AG04449 (cell line): ENCODE data around the gene TMEM106C.

ENCODE experiments used
- CTCF ChIA-PET: fragments of 350-600 bp; formaldehyde crosslinking; extraction: SDS; loops from one replicate; lab custom pipeline; 2021; ENCODE audit warnings: antibody characterized with exemption; lab: Yijun Ruan, JAX
- POLR2A ChIA-PET: fragments of 400-600, 350-600 bp; formaldehyde crosslinking; extraction: SDS; loops from one replicate; lab custom pipeline; 2020; ENCODE audit warnings: antibody characterized with exemption, inconsistent platforms; lab: Yijun Ruan, JAX
- DNase-seq: peaks from one replicate; pipeline ENCODE4 v3.0.0-alpha.2; 2010; ENCODE audit warnings: low read depth, low spot score
- H3K4me3 ChIP-seq: 2 replicates; pipeline ENCODE4 v1.5.1; 2011; ENCODE audit warnings: low read depth, mild to moderate bottlenecking, control low read depth, low read length
- TF ChIP-seq, protein P1 (sequence below): IDR thresholded peaks from one replicate; pipeline ENCODE4 v1.5.1; 2011; ENCODE audit warnings: mild to moderate bottlenecking, moderate library complexity, low read length, control low read depth, inconsistent platforms; ENCODE audit not compliant: insufficient read depth; ENCODE audit errors: missing control alignments

TMEM106C gene

GRCh38 chr12:48001505-48002413 lies 38.4 kb downstream of the TMEM106C start:
- ChIA-PET CTCF (interaction anchor here (0.8 to 2.2 kb wide), 4 partner anchors 17 to 52 kb away, joined by 3 to 7 read pairs (median 3); no protein-coding TSS in a partner anchor), POLR2A (no interaction called here)
- TF ChIP-seq, protein P1, sequence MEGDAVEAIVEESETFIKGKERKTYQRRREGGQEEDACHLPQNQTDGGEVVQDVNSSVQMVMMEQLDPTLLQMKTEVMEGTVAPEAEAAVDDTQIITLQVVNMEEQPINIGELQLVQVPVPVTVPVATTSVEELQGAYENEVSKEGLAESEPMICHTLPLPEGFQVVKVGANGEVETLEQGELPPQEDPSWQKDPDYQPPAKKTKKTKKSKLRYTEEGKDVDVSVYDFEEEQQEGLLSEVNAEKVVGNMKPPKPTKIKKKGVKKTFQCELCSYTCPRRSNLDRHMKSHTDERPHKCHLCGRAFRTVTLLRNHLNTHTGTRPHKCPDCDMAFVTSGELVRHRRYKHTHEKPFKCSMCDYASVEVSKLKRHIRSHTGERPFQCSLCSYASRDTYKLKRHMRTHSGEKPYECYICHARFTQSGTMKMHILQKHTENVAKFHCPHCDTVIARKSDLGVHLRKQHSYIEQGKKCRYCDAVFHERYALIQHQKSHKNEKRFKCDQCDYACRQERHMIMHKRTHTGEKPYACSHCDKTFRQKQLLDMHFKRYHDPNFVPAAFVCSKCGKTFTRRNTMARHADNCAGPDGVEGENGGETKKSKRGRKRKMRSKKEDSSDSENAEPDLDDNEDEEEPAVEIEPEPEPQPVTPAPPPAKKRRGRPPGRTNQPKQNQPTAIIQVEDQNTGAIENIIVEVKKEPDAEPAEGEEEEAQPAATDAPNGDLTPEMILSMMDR = no peak
- no peak for DNase-seq
- H3K4me3 ChIP-seq = peak overlapping the region; percentile 56

- ChIA-PET POLR2A (no interaction called here), CTCF (interaction anchor here (0.8 to 2.2 kb wide), 4 partner anchors 16 to 52 kb away, joined by 3 to 7 read pairs (median 3); no protein-coding TSS in a partner anchor)
- TF ChIP-seq, protein P1 = no peak
- no peak for DNase-seq
- H3K4me3 ChIP-seq = peak overlapping the region; percentile 56
Observed at GRCh38 chr12:48002414-48002730, 39.0 kb downstream of the TMEM106C start.

DNA sequence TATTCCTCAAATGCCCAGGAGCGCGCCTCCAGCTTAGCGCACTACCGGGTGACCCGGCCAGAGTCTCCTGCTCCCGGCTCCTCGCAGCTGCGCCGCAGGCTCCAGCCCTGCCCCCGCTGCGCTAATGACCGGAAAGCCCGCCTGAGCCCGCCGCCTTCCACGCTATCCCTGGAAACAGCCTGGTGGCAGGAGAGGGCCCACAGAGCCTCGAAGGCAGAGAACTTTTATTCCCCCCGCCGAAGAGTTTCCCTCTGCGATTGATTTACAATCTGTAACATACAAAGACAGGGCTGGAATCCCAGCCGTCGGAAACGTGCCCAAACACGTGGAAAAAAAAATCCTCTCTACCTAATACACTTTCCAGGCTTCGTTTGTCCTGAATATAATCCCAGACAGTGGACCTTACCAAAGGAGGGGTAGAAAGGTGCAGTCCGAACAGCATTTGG lies 39.4 kb downstream of the TMEM106C start:
- ChIA-PET POLR2A (no interaction called here), CTCF (interaction anchor here (0.8 to 2.2 kb wide), 3 partner anchors 16 to 53 kb away, joined by 3 to 7 read pairs (median 3); no protein-coding TSS in a partner anchor)
- TF ChIP-seq, protein P1 = no peak
- H3K4me3 ChIP-seq = no peak overlapping the region
- DNase-seq = no peak

DNA sequence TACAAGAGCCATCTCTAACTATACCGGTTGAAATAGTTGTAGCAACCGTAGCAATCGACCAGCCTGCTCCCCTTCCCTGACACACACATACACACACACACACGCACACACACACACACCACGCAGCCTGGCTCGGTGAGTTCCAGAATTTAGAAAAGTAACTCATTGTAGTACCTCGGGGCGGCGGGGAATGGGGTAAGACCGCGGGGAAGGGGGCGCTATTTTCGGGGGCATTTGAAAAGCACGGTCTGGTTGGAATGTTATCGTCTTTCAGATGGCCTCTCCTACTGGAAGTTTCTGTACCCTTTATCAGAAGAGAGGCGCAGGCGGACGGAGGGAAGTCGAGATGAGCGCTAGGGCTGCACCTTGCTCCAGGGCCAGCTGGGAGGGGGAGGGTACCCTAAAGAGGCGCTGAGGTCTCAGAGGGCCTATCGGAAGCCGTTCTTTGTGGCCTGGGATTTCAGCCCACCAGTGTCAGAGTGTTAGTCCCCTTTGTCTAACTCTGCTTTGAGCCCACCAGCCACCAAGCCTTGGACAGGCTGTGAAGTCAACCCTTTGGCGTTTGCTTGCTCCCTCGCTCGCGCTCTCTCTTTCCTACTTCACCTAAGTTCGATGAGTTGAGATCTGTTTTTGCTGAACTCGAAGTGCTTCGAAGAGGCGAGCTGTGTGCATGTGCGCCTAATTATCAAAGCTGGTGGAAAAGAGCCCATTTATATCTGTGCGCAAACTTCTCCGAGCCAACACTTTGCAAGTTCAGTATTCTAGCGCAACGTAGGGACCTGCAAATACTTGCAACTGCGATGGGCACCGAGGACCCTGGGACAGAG lies 40.0 kb downstream of the TMEM106C start:
- no peak overlapping the region; the same call in 1 of the 2 replicates for H3K4me3 ChIP-seq
- TF ChIP-seq, protein P1 = no peak
- ChIA-PET CTCF (interaction anchor here (2.2 kb wide), 1 partner anchor 53 kb away, joined by 7 read pairs; no protein-coding TSS in a partner anchor), POLR2A (no interaction called here)
- no peak for DNase-seq

DNA sequence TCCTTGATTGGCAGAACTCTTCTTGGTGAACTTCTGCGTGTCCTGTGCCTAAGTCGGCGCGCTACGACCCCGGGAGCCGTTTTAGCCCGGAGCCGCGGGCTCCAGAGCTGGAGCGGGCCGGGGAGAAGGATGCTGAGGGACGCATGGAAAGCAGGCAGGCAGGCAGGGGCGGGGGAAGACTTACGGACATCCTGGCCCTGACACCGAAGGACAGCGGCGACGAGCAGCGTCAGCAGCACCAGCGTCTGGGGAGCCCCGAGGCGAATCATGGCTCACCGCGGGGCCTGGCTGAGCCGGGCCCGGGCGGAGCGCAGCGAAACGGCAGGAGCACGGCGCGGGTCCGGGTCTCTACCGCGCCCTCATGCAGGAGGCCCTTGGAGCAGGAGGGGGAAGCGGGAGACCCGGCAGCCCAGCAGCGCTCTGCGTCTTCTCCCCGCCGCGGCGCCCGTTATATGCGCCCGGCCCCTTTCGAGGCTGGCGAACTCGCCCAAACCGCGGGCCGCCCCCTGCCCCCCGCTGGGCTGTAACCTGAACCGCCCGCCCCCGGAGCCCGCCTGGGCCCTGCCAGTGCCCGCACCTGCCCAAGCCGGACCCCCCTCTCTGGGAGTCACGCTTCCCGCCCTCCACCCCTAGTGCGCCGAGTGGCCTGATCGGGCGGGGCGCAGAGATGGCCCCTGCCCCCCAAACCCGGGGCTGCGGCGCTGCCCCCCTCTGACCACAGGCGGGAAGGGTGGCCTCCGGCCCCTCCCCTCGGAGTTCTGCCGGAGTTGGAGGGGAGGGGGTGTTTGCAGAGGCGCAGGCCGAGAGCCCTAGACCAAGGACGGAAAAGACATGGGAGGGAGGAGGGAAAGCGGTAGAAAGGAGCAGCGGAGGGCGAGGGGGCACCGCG lies 40.9 kb downstream of the TMEM106C start, which contains the start of gene COL2A1:
COL2A1 (minus strand) TSS at position 424 of the 889 bp plus-strand sequence; CDS start at position 269, 155 bp downstream.
- no peak for DNase-seq
- TF ChIP-seq, protein P1 = no peak
- CTCF ChIA-PET = no interaction called here
- H3K4me3 ChIP-seq = peak within 1 kb of the TSS; percentile 18
- POLR2A ChIA-PET = no interaction called here
